Neural progenitor cell (in vitro differentiated cells): Measurements from ENCODE around the gene FHAD1.

ENCODE experiments used
- CTCF ChIP-seq: fragments of 200-600 bp; sonication (generic); IDR thresholded peaks from 2 replicates; pipeline ENCODE4 v1.5.1; 2017; ENCODE audit warnings: antibody characterized with exemption, mild to moderate bottlenecking
- EZH2 ChIP-seq: fragments of 200-600 bp; sonication (generic); IDR thresholded peaks from 2 replicates; pipeline ENCODE4 v1.6.1; 2017; ENCODE audit warnings: antibody characterized with exemption, mild to moderate bottlenecking, moderate library complexity
- EZH2phosphoT487 ChIP-seq: fragments of 200-600 bp; sonication (generic); IDR thresholded peaks from 2 replicates; pipeline ENCODE4 v1.6.1; 2017; ENCODE audit warnings: antibody characterized with exemption

DNA sequence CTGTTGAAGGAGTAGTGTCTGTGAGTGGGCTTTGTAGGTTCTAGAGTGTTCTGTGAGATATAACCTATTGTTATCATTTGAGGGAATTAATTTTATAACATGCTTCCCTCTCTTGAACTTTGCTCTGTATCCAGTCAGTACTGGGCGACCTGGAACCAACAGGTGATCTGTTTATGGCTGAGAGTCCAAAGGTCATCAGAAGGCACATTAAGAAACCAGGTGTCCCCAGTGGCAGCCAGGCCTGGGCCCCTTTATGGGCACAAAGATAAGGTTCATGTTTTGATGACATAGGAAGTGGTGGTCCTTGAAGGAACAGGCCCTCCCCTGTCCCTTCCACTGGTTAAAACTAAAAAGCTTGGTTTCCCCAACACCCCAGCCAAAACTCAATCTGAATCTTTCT lies 61.1 kb downstream of the FHAD1 start:
- TF ChIP-seq CTCF (no peak), EZH2 (no peak), EZH2phosphoT487 (no peak)
